HG03103 (cell line): ENCODE results near the gene BCL2L15.

Source experiments
- ATAC-seq: cut with Tn5 transposase; IDR thresholded peaks from one replicate; pipeline ENCODE4 v1.9.1; 2021; ENCODE audit warnings: low read depth; ENCODE audit not compliant: unreplicated experiment

The BCL2L15 gene

DNA sequence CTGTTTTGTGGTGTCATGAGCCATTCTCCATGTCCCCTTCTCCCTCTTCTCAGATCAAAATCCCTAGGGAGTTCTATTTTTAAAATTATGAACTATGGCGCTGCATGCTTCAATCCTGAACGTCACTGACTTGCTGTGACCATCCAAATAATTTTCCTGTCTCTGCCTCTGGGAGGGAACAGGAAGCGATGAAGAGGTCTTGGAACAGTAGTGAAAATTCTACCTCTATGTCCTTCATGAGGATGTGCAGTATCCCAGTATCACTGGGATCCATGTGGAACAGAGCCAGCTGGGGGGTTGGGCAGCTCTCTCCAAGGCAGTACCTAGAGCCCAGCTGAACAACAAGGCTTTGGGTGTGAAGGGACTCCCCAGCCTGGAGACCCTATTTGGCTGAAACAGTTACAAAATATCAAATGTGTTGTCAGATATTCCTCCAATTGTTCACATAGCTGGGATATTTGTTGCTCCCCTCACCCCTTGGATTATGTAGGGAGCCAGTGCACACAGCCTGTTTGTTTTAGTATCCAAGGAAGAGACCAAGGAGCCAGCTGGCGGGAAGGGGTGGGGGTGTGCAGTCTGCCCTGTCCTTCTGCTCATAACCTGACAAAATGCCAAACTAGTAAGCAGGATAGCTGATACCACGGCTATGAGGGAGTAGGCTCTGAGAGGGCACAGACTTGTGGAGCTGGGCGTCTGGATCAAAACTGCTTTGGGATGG lies 25.4 kb upstream of the BCL2L15 start:
- ATAC-seq = no peak

DNA sequence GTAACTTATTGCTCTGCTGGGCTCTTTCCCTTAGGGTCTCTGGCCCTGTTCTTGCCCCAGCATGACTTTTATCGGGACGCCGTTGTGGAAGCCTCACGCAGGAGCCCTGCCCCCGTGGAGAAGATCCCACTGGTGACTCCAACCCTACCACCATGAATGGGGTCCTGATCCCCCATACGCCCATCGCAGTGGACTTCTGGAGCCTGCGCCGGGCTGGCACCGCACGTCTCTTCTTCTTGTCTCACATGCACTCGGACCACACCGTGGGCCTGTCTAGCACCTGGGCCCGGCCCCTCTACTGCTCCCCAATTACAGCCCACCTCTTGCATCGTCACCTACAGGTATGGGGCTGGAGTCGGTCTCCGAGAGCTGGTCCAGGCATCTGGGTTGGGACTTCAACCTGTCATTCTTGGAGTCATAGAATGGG lies 18.1 kb upstream of the BCL2L15 start:
- no peak for ATAC-seq

DNA sequence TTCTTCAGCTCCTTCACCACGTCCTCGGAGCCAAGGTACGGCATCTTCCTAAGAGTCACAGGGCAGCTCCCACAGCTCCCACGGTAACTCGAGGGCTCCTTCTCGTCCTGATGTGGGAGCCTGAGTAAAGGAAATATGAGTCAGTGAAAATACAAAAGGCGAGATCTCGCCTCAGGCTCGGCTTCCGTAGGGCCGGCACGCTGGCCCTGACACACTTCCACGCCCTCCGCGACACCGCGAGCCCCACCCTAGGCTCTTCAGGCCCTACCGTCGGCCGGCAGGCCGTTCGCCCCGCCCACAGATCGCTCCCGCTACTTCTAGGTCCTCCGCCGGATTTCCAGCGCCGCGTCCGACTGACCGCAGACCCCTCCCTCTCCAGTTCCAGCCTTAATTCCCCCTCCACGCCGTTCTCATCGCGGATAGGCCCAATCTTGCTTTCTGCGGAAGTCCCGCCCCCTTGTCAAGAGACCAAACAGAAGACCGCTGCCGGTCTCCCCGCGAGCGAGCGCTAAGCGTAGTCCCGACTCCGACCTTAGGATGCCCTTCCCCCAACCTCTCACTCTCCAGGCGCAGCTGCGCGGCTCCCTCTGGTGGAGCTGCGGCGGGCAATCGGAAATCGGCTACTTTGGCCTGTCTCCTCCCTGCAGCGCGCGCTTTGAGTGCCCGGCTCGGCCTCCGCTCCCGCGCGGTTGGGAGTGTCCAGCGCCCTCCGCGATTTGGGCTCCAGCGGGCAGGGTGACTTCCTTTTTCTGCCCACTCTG lies 17.5 kb upstream of the BCL2L15 start, which contains the start of the genes AP4B1 and DCLRE1B:
TSS of gene AP4B1 (minus strand) at position 126 of the 761 bp plus-strand sequence. CDS start at position 44, 82 bp downstream.
TSS of gene DCLRE1B (plus strand) at position 653 of the 761 bp plus-strand sequence. CDS start 261 bp downstream, outside the sequence.
- peak; percentile 86 for ATAC-seq

DNA sequence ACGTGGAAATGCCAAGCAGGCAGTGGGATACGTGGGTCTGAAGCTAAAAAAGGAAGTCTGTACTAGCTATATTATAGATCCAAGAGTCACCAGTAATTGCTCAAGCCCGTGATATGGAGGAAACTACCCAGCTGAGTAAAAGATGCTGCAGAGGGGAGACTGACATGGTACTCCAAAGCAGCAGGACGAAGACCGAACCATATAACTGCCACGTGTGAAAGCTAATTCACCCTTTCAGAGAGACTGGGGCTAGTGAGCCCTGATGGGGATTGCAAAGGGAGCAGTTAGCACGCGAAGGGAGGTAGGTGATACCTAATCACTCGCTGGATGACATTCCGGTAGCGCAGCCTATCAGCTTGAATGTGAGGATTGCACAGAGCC lies 16.9 kb upstream of the BCL2L15 start:
- ATAC-seq = peak; percentile 19

DNA sequence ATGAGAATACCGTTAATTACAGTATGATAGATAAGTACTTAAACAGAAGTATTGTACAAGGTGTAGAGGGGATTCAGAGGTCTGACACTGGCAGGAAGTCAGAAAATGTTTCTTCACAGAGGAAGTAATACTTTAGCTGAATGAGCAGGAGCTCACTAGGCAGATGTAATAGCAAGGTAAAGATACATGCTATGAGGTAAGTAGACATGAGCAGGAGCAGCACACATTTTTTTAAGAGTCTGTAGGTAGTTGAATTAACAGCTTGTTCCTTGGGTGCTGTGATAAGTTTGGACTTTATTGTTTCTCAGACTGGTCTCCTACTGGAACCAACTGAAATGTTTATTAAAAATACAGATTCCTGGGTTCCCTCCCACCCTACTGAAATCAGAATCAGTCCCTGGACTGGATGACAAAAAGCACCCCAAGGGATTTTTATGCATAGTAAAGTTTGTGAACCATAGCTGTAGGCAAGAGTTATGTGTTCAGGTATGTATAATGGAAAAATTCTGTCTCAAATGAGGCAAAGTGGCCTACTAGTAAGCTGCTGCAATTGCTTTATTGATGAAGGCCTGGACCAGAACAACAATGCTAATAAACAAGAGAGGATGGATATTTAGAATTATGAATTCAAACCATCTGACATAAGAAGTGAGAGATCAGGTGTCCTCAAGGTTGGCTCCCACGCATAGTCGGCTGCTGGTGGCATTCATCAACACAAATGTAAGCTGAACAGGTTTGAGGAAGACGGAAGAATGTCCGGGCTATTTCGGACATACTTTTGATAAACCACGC lies 16.3 kb upstream of the BCL2L15 start:
- ATAC-seq = no peak

DNA sequence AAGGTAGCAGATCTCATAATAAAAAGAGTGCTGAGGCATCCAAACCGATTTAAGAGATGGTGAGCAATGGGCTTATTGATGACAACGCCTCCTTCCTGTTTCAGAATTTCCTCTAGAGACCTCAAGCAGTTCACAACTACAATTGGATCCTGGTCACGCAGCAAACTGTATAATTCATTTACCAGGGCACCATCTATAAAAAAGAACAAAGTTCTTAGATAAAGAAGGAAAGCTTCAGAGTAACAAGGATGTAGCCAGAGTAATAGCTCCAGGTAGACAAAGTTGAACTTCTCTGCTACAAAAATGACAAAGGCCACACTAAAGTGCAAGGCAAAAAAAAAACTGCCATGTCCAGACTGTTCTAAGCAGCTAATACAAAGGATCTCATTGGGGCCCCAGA lies 13.8 kb upstream of the BCL2L15 start:
- no peak for ATAC-seq

DNA sequence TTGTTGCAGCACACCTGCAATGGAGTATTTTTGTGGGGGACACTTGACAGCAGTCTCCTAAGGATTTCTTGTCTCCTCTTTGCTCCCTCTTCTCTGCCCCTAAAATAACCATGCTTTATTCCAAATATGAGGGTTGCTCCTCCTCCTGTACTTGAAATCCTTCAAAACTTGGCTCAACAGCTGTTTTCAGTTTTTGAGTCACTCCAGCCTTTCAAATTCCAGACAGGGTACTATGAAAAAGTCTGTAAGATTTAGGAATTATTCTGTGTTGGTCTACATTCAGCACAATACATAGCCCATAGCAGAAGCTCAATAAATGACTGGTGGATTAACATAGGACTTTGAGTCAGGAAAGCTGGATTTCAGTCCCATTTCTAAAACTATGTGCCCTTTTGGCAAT lies 11.7 kb upstream of the BCL2L15 start:
- ATAC-seq = no peak

DNA sequence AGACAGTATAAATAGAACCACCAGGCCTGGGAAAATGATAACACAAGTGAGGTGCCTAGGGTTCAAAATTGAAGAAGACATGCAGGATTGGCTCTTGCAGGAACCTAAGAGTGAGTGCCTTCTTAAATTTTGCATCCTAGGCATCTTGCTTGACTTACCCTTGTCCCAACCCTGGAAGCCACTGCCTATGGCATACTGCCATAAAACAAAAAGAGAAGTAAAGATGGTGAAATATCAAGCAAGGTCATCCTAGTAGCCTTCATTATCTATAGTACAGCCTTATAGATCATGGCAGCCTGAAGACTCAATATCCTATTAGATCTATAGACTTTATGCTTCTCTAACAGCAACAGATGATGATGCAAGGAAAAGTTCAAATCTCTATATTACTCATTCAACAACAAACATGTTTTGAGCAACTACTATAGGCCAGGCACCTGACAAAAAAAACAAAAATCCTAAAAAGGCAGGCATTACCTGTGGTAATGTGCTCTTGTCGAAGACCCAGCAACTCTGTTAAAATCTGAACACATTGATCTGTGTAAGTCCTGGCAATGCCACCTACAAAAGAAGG lies 10.9 kb upstream of the BCL2L15 start:
- no peak for ATAC-seq

DNA sequence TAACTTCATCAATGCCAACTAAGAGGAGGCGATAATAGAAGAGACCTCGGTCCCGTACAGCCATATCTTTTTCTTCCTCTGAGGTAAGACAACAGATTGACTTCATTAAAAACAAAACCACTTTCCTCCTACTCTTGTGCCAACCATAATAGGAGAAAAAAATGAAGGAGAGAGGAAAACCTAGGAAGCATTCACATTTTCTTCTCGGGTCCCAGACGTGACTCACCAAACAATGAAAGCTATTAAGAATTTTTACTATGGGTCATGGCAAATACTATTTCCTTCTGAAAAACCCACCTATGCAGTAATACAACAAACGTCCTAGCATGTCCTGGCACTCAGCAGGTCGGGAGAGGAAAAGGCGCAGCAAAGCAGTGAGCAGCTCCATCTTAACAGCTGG lies 8.6 kb upstream of the BCL2L15 start:
- no peak for ATAC-seq

DNA sequence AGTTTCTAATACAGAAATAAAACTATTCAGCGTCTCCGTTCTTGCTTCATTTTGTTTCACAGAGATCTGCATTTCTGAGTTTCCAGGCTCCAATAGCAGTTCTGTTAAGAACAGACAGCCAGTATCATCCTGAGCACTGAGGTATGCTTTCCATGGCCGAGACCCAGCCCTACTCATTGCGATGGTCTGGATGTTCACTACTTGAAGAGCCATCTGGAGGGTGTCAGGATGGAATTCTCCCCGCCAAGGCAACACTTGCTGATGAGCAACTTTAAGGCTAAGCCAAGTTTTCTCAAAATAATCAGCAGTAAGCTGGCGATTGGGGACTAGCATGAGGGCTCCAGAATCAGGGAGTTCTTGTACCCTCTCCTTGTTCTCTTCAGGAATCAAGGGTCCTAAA lies 7.7 kb upstream of the BCL2L15 start:
- no peak for ATAC-seq

DNA sequence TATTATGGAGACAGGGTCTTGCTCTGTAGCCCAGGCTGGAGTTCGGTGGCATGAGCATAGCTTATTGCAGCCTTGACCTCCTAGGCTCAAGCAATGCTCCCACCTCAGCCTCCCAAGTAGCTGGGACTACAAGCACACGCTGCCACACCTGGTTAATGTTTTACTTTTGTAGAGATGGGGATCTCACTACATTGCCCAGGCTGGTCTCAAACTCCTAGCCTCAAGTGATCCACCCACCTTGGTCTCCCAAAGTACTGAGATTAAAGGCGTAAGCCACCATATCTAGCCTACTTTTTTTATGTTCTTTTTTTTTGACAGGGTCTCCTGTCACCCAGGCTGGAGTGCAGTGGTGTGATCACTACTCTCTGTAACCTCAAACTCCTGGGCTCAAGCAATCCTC lies 5.9 kb upstream of the BCL2L15 start:
- ATAC-seq = no peak

DNA sequence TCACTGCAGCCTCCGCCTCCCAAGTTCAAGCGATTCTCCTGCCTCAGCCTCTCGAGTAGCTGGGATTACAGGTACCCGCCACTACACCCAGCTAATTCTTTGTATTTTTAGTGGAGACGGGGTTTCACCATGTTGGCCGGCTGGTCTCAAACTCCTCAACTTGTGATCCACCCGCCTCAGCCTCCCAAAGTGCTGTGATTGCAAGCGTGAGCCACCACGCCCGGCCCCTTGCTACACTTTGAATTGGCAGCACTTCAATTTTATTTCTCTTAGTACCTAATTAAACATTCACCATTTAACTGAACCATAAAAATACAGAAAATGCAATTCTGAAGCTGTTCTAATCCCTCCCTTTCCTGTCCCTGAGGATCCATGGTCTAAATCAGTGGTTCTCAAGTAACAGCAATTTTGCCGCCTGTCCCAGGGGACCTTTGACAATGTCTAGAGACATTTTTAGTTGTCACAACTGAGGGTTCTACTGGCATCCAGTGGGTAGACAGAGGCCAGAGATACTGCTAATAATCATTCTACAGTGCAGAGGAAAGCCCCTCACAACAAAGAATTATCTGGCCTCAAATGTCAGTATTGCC lies 4.3 kb upstream of the BCL2L15 start:
- ATAC-seq = no peak

DNA sequence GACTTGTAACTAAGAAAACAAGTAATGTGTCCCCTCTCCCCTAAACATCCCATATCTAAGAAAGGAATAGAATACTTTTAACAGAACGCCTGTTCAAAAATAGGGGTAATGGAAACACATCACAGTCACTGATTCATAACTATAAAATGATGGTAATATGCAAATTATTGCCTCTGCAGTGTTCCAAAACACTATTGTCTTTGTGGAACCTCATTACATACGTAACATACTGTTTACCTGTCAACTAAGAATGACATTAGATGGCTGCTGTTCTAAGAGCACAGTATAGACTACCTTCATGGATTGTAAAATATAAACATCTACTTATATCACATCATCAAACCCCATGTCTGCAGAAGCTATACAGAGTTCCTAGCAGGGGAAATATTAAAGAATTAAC lies 3.4 kb upstream of the BCL2L15 start:
- no peak for ATAC-seq

DNA sequence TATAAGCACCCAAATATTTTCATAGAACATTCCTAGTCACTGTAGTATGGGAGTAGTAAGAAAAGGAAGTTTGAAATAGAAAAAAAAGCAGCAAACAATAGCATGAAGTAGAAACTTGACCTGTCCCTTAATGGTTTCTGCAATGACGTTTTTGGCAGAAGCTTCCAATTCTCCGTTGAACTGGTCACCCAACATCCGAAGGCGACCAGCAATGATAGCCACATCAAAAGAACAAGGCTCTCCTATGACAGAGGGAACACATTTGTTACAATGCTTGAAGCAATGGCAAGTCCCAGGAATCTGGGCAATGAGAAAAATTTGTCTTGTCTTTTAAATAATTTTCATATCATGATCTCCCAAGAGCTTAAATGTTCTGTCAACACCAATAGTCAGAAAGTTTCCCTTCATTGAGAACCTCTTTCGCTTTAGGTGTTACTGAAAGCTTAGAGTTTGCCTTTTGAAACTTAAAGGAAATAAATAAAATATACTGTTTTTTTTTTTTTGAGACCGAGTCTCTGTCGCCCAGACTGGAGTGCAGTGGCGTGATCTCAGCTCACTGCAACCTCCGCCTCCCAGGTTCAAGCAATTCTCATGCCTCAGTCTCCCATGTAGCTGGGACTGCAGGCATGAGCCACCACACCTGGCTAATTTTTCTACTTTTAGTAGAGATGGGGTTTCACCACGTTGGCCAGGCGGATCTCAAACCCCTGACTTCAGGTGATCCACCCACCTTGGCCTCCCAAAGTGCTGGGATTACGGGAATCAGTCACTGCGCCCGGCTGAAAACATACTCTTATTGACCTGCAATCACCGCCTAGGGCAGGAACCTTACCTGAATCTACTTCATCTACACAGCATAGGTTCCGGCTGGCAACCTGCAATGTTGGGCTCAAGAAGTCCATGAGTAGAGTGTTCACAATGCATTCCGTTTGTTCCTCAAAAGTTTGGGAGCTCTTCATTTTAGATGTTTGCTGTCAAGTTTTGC lies 672 bp downstream of the BCL2L15 start:
- no peak for ATAC-seq

DNA sequence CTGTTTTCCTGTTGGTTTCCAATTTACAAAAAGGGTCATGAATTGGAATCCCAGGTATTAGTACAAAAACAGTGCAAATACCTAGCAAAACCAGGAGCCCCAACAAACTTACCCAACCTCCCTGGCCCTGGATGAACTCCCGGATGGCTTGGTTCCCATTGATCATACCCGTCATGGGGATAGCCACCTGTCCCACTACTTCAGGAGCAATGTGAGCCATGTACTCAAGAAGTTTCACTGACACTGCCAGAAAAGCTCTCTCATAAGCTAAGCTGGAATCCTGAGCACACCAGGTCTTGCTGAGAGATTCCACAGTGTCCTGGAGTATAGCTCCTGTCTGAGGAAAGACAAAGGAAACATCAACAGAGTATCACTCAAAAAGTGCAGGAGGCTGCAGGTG lies 5.7 kb downstream of the BCL2L15 start:
- no peak for ATAC-seq

DNA sequence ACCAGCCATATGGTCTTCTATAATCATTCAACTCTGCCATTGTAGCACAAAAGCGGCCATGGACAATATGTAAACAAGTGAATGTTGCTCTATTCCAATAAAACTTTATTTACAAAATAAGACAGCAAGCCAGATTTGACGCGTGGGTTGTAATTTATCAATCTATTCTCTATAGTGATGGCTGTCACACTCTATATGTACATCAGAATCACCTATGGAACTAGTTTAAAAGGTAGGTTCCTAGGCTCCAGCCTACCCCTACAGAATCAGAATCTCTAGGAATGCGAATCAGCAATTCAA lies 7.7 kb downstream of the BCL2L15 start:
- no peak for ATAC-seq

DNA sequence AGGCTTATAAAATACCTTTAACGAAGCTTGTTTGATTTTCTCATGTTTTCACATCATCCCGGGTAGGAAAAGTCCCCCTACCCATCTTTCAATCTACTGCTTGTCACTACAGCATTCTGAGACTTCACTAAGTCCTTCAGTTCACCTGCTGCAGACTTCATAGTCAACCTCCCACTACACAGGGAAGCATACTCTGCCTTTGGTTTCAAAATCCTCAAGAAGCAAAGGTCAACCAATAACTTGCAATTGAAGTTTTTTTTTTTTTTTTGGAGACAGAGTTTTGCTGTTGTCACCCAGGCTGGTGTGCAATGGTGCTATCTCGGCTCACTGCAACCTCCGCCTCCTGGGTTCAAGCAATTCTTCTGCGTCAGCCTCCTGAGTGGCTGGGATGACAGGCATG lies 11.2 kb downstream of the BCL2L15 start:
- no peak for ATAC-seq

DNA sequence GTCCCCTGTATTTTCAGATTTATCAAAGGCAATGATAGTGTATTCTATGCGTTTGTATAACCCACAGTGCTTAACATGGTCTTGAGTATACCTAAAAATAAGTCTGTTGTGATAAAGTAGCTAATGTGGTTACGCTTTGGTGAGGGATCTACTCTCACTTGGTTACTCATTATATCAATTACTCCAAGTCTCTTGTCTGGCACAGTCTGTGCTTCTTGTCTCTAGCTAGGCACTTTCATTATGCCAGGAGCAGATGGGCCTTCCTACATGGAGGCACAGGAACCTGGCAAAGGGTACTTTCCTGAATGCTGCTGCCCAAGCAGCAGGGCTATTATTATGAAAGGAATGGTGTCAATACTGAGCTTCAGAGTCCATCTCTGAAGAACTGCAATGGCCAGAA lies 11.7 kb downstream of the BCL2L15 start:
- ATAC-seq = no peak

DNA sequence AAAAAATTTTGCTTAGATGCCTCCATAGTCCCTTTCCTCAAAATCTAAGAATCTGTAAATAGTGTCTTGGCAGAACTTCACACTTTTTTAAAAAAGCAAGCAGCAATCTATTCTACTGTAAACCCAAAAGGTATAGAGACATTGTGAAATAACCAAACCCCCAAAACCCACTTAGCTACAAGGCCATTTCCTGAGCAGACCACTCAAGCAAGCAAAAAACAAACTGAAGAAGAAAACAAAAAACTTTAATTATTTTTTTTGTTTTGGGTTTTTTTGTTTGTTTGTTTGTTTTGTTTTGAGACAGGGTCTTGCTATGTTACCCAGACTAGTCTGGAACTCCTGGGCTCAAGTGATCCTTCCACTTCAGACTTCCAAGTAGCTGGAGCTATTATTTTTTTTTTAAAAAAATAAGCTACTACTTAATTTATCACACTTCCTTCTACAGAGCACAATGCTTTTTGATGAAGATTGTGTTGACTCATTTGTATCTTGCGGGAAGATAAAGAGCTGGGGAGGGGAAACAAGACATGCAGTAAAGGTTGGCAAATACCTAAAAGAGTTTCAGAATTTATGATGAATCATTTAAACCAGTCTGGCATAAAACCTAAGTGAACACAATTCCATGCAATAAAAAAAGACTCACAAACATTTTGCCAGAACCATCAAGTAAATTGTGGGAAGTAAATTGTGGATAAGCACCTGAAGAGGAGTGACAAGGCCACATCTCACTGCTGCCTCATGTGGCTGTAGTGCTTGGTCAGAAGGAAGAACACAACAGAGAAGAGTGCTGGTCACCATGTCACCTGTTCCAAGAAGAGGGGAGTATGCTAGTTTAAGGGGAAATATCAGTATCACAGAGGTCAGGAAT lies 13.1 kb downstream of the BCL2L15 start:
- no peak for ATAC-seq
